ENCODE results near the gene PLEKHA1.

GRCh38 chr10:122362621-122363020 lies 11.9 kb upstream of the PLEKHA1 start:
- TF ChIP-seq POLR2A (IDR thresholded peaks at IDR 0.05; ENCODE audit: low read length) (no peak), GATA1 (IDR thresholded peaks at IDR 0.05; ENCODE audit: low read depth, low read length) (no peak)

Data from erythroblast (primary cell).